ENCODE data around the gene SH3RF3. TPM values are rescaled to one million over a fixed set of nuclear protein-coding genes. Genes with fewer than 3 reads are reported as not detected.
A peak's percentile ranks its signal among the peaks of the same experiment; 100 is the strongest.

SH3RF3 gene
- total RNA-seq, 1 donor from 2014 or later = 7.3 TPM

DNA sequence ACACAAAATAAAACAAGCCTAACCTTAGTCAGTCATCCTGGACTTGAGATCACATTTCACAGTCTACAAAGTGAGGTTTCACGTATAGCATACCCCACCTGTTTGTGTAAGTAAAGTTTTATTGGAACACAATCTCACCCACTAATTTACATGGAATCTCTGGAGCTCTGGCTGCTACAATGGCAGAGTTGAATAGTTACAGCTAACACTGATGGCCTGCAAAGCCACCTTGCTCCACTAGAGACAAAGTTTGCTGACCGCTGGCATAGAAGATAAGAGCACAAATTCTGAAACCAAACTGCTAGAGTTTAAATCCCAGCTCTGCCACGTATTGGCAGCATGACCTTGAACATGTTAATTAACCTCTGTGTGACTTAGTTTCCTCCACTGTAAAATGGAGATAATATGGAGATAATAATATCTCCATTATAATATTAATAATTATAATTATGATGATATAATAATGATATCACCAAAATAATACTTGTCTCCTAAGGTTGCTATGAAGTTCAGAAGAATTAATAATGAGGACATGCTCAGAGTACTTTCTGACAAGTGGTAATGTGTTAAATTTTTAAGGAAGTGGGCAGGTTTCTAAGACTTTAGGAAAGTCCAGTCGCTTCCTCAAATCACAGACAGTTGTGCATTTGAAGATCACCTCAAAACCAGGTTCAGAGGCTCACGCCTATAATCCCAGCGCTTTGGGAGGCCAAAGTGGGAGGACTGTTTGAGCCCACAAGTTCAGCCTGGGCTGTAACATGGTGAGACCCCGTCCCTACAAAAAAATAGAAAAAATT, 204.6 kb downstream of the SH3RF3 start:
- TF ChIP-seq, protein P1, sequence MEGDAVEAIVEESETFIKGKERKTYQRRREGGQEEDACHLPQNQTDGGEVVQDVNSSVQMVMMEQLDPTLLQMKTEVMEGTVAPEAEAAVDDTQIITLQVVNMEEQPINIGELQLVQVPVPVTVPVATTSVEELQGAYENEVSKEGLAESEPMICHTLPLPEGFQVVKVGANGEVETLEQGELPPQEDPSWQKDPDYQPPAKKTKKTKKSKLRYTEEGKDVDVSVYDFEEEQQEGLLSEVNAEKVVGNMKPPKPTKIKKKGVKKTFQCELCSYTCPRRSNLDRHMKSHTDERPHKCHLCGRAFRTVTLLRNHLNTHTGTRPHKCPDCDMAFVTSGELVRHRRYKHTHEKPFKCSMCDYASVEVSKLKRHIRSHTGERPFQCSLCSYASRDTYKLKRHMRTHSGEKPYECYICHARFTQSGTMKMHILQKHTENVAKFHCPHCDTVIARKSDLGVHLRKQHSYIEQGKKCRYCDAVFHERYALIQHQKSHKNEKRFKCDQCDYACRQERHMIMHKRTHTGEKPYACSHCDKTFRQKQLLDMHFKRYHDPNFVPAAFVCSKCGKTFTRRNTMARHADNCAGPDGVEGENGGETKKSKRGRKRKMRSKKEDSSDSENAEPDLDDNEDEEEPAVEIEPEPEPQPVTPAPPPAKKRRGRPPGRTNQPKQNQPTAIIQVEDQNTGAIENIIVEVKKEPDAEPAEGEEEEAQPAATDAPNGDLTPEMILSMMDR (IDR thresholded peaks at IDR 0.05; ENCODE audit: insufficient read depth, low read depth, low read length) = peak; percentile 25
- TF ChIP-seq EZH2 (IDR thresholded peaks at IDR 0.05; ENCODE audit: insufficient read depth, low read length) = no peak
- Mint-ChIP-seq H3K9me3 (ENCODE audit: unreplicated experiment) (no peaks in the 10 kb centered on the region), H3K4me1 (ENCODE audit: low read depth, unreplicated experiment) (peaks cover 57% of the 10 kb centered on the region), H3K36me3 (ENCODE audit: low read depth, unreplicated experiment) (peaks cover 2% of the 10 kb centered on the region), H3K4me3 (ENCODE audit: unreplicated experiment) (no peak overlapping the region), H3K27me3 (ENCODE audit: low read depth, unreplicated experiment) (no peaks in the 10 kb centered on the region), H3K27ac (ENCODE audit: unreplicated experiment) (no peak overlapping the region)
- Histone ChIP-seq H2AFZ (ENCODE audit: low read depth, low read length) (no peak overlapping the region), H3K9me3 (ENCODE audit: insufficient read depth, low read depth, low read length) (no peaks in the 10 kb centered on the region), H3K79me2 (ENCODE audit: insufficient read depth, low read length) (no peaks in the 10 kb centered on the region), H3K36me3 (ENCODE audit: insufficient read depth, low read length) (no peaks in the 10 kb centered on the region), H3K4me2 (ENCODE audit: low read length) (peak overlapping the region; percentile 82), H3K9ac (ENCODE audit: low read length) (peak overlapping the region; percentile 5), H3K27me3 (ENCODE audit: insufficient read depth, low read length) (no peaks in the 10 kb centered on the region), H3K27ac (ENCODE audit: low read depth, low read length) (peak overlapping the region; percentile 34), H3K4me1 (ENCODE audit: insufficient read depth, low read length) (peaks cover 53% of the 10 kb centered on the region), H3K4me3 (ENCODE audit: insufficient read depth, low read depth, low read length) (no peak overlapping the region), H4K20me1 (ENCODE audit: insufficient read depth, low read length) (no peaks in the 10 kb centered on the region)
- DNase-seq (ENCODE audit: low read depth) (no peak), FAIRE-seq (peak; percentile 23)

DNA sequence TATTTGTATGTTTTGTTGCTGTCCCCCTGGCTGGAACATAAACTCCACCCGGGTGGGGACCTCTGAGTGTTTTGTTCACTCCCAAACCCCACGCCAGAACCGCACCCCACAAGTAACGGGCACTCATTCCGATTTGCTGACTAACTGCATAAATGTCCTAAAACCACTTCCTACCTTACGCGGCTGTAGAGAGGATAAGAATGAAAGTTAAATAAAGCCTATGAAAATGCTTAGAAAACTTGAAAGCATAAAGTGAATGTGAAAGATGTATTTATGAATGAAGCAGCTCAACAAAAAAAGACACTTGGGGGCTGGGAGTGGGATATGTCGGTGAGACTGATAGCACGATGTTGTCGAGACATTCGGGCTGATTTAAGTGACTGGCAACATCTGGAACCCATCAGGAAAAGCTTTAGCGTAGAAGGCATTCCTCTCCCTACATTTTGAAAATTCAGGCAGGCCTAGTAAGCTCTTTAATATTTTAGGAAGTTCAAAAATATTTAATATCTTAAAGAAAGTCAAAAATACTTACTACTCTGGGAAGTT, 206.7 kb downstream of the SH3RF3 start:
- no peaks in the 10 kb centered on the region for H3K36me3 ChIP-seq (ENCODE audit: insufficient read depth, low read length)
- H3K27ac ChIP-seq (ENCODE audit: low read depth, low read length) = peak overlapping the region; percentile 83
- FAIRE-seq (no peak), DNase-seq (ENCODE audit: low read depth) (peak; percentile 86)
- H3K4me3 Mint-ChIP-seq (ENCODE audit: unreplicated experiment) = peak overlapping the region; percentile 15
- peak overlapping the region; percentile 86 for H3K4me2 ChIP-seq (ENCODE audit: low read length)
- peak overlapping the region; percentile 50 for H2AFZ ChIP-seq (ENCODE audit: low read depth, low read length)
- TF ChIP-seq, protein P1 (IDR thresholded peaks at IDR 0.05; ENCODE audit: insufficient read depth, low read depth, low read length) = no peak
- no peak for TF ChIP-seq EZH2 (IDR thresholded peaks at IDR 0.05; ENCODE audit: insufficient read depth, low read length)
- H3K4me1 Mint-ChIP-seq (ENCODE audit: low read depth, unreplicated experiment) = peaks cover 42% of the 10 kb centered on the region
- peak overlapping the region; percentile 66 for H3K9ac ChIP-seq (ENCODE audit: low read length)
- peak overlapping the region; percentile 21 for H3K27ac Mint-ChIP-seq (ENCODE audit: unreplicated experiment)
- no peaks in the 10 kb centered on the region for H3K79me2 ChIP-seq (ENCODE audit: insufficient read depth, low read length)
- H4K20me1 ChIP-seq (ENCODE audit: insufficient read depth, low read length) = no peaks in the 10 kb centered on the region
- H3K9me3 ChIP-seq (ENCODE audit: insufficient read depth, low read depth, low read length) = no peaks in the 10 kb centered on the region
- peaks cover 4% of the 10 kb centered on the region for H3K9me3 Mint-ChIP-seq (ENCODE audit: unreplicated experiment)
- peaks cover 5% of the 10 kb centered on the region for H3K36me3 Mint-ChIP-seq (ENCODE audit: low read depth, unreplicated experiment)
- H3K4me1 ChIP-seq (ENCODE audit: insufficient read depth, low read length) = peaks cover 55% of the 10 kb centered on the region
- peak overlapping the region; percentile 23 for H3K4me3 ChIP-seq (ENCODE audit: insufficient read depth, low read depth, low read length)
- no peaks in the 10 kb centered on the region for H3K27me3 ChIP-seq (ENCODE audit: insufficient read depth, low read length)
- H3K27me3 Mint-ChIP-seq (ENCODE audit: low read depth, unreplicated experiment) = no peaks in the 10 kb centered on the region

DNA sequence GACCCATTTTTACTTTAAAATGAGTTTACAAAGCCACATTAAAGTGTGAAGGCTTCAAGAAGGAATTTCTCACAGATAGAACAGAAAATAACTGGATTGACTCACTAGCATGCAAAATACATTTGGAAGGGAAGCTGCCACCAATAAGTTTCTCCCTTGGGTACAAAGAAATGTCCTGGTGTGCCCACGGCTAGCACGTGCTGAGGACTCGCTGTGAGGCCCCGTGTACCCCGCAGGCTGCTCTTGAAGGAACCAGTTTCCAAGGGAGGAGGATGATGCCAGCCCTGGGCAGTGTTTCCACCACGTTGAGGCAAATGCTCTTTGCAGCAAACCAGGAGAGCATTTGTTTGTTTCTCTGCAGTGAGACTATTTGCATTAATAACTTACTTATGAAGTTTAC, 207.3 kb downstream of the SH3RF3 start:
- H3K4me1 ChIP-seq (ENCODE audit: insufficient read depth, low read length) = peaks cover 55% of the 10 kb centered on the region
- DNase-seq (ENCODE audit: low read depth) (no peak), FAIRE-seq (no peak)
- no peaks in the 10 kb centered on the region for H3K36me3 ChIP-seq (ENCODE audit: insufficient read depth, low read length)
- peak overlapping the region; percentile 86 for H3K4me2 ChIP-seq (ENCODE audit: low read length)
- H3K27me3 Mint-ChIP-seq (ENCODE audit: low read depth, unreplicated experiment) = no peaks in the 10 kb centered on the region
- no peaks in the 10 kb centered on the region for H3K79me2 ChIP-seq (ENCODE audit: insufficient read depth, low read length)
- H3K27me3 ChIP-seq (ENCODE audit: insufficient read depth, low read length) = no peaks in the 10 kb centered on the region
- no peak overlapping the region for H3K4me3 ChIP-seq (ENCODE audit: insufficient read depth, low read depth, low read length)
- H3K4me3 Mint-ChIP-seq (ENCODE audit: unreplicated experiment) = no peak overlapping the region
- H3K9ac ChIP-seq (ENCODE audit: low read length) = peak overlapping the region; percentile 66
- peaks cover 37% of the 10 kb centered on the region for H3K4me1 Mint-ChIP-seq (ENCODE audit: low read depth, unreplicated experiment)
- H3K9me3 Mint-ChIP-seq (ENCODE audit: unreplicated experiment) = peaks cover 4% of the 10 kb centered on the region
- H2AFZ ChIP-seq (ENCODE audit: low read depth, low read length) = no peak overlapping the region
- H3K27ac Mint-ChIP-seq (ENCODE audit: unreplicated experiment) = peak overlapping the region; percentile 21
- peak overlapping the region; percentile 83 for H3K27ac ChIP-seq (ENCODE audit: low read depth, low read length)
- TF ChIP-seq, protein P1 (IDR thresholded peaks at IDR 0.05; ENCODE audit: insufficient read depth, low read depth, low read length) = no peak
- H3K36me3 Mint-ChIP-seq (ENCODE audit: low read depth, unreplicated experiment) = peaks cover 5% of the 10 kb centered on the region
- no peaks in the 10 kb centered on the region for H4K20me1 ChIP-seq (ENCODE audit: insufficient read depth, low read length)
- no peaks in the 10 kb centered on the region for H3K9me3 ChIP-seq (ENCODE audit: insufficient read depth, low read depth, low read length)
